ENCODE results near the gene TMEM198.

GRCh38 chr2:219593154-219593553, 49.3 kb downstream of the TMEM198 start:
- no peak for TF ChIP-seq CTCF (conservative IDR thresholded peaks at IDR 0.05; ENCODE audit: low read depth, low read length)
- no peak for TF ChIP-seq EZH2phosphoT487 (IDR thresholded peaks at IDR 0.05; ENCODE audit: borderline replicate concordance, low read length)
- no peak for TF ChIP-seq EZH2 (IDR thresholded peaks at IDR 0.05; ENCODE audit: low read length, unreplicated experiment)

All from PC-3 (cell line).